Measurements from ENCODE around the gene ETV2. TPM values are rescaled to one million over a fixed set of nuclear protein-coding genes. Genes with fewer than 3 reads are reported as not detected.
"Not testable (repeated sequence)": the region's sequence is repeated elsewhere in the genome, so short reads cannot be mapped to it uniquely, and the experiment has no call there.

The ETV2 gene
- total and polyA plus RNA-seq, 7 experiments from 2014 or later: 0.56 to 0.89 (median 0.70) TPM; not detected in 2

GRCh38 chr19:35645680-35646511, 4.4 kb downstream of the ETV2 start:
- Histone ChIP-seq H3K27me3 (ENCODE audit: control insufficient read depth in 2 of 2, insufficient read depth in 2 of 2, low read length in 2 of 2) (no peaks in the 10 kb centered on the region), H3K4me1 (ENCODE audit: control insufficient read depth in 2 of 2, insufficient read depth in 2 of 2, low read length in 2 of 2) (peaks cover 25 to 42% of the 10 kb centered on the region in 2 donors), H3K27ac (ENCODE audit: low read depth, low read length) (no peak overlapping the region), H3K36me3 (ENCODE audit: control insufficient read depth in 2 of 3, insufficient read depth in 3 of 3, low read length in 3 of 3) (peaks cover 0 to 14% (median 0%) of the 10 kb centered on the region in 3 experiments), H3K9me3 (ENCODE audit: control insufficient read depth in 2 of 3, low read length in 3 of 3) (no peaks in the 10 kb centered on the region), H3K4me3 (ENCODE audit: low read length) (no peak overlapping the region)
- ChIA-PET CTCF (interaction anchor here (1.5 kb wide), 1 partner anchor 48 kb away, joined by 3 read pairs; no protein-coding TSS in a partner anchor), POLR2A (interaction anchor here (0.6 to 2.0 kb wide), 5 partner anchors 14 to 635 kb away, joined by 3 to 7 read pairs (median 5); partner anchors contain the start of genes PSENEN and U2AF1L4)
- Mint-ChIP-seq H3K4me3 (peak overlapping the region in 7 of 10 donors; percentile 51 to 94 (median 81)), H3K36me3 (peaks cover 0 to 2% (median 0%) of the 10 kb centered on the region in 5 donors), H3K27me3 (no peaks in the 10 kb centered on the region), H3K9me3 (peaks cover 0 to 2% (median 0%) of the 10 kb centered on the region in 11 donors), H3K4me1 (peaks cover 13 to 65% (median 49%) of the 10 kb centered on the region in 7 donors), H3K27ac (peak overlapping the region in 8 of 9 donors; percentile 83 to 97 (median 94))
- DNase-seq (no peak), ATAC-seq (no peak)
- intact Hi-C loops (cut with micrococcal nuclease): loop anchor here (2.0 to 10.0 kb wide), 6 partner anchors 56 to 729 kb away; partner anchors contain the start of genes PSENEN (in 1 of the 2), TMEM147 (in 1 of the 2), U2AF1L4 (in 1 of the 2) and USF2 (in 1 of the 2)

- H3K36me3 Mint-ChIP-seq: peaks cover 0 to 12% (median 0%) of the 10 kb centered on the region in 5 donors
- POLR2A ChIA-PET: interaction anchor here (0.7 to 2.2 kb wide), 16 partner anchors 10 to 443 kb away, joined by 3 to 11 read pairs (median 4); partner anchors contain the start of genes HAUS5, IGFLR1, LIN37 and PSENEN
- DNase-seq: peak; percentile 63 to 95 (median 91)
- H3K9me3 ChIP-seq (ENCODE audit: control insufficient read depth in 2 of 3, low read length in 3 of 3): no peaks in the 10 kb centered on the region
- ATAC-seq: peak; percentile 80
- intact Hi-C loops (cut with micrococcal nuclease): loop anchor here (1.0 to 10.0 kb wide), 17 partner anchors 20 to 727 kb away; partner anchors contain the start of genes HAUS5 (in 2 of the 2), LIN37 (in 1 of the 2), PSENEN (in 1 of the 2) and TBCB (in 1 of the 2)
- no peaks in the 10 kb centered on the region for H3K27me3 ChIP-seq (ENCODE audit: control insufficient read depth in 2 of 2, insufficient read depth in 2 of 2, low read length in 2 of 2)
- peak within 1 kb of the TSS; percentile 89 to 98 (median 95) for H3K27ac Mint-ChIP-seq
- H3K4me1 ChIP-seq (ENCODE audit: control insufficient read depth in 2 of 2, insufficient read depth in 2 of 2, low read length in 2 of 2): peaks cover 7 to 25% of the 10 kb centered on the region in 2 donors
- CTCF ChIA-PET: interaction anchor here (0.6 to 1.3 kb wide), 3 partner anchors 14 to 98 kb away, joined by 3 to 5 read pairs (median 4); no protein-coding TSS in a partner anchor
- H3K4me3 Mint-ChIP-seq: peak within 1 kb of the TSS; percentile 88 to 99 (median 97)
- peaks cover 0 to 27% (median 0%) of the 10 kb centered on the region in 3 experiments for H3K36me3 ChIP-seq (ENCODE audit: control insufficient read depth in 2 of 3, insufficient read depth in 3 of 3, low read length in 3 of 3)
- peak within 1 kb of the TSS; percentile 89 for H3K27ac ChIP-seq (ENCODE audit: low read depth, low read length)
- peaks cover 0 to 2% (median 0%) of the 10 kb centered on the region in 11 donors for H3K9me3 Mint-ChIP-seq
- H3K4me3 ChIP-seq (ENCODE audit: low read length): peak within 1 kb of the TSS; percentile 95
- H3K27me3 Mint-ChIP-seq: no peaks in the 10 kb centered on the region
- H3K4me1 Mint-ChIP-seq: peaks cover 17 to 67% (median 42%) of the 10 kb centered on the region in 7 donors
Observed at GRCh38 chr19:35648017-35648961, 6.7 kb downstream of the ETV2 start, which contains the start of gene COX6B1. Gene COX6B1, plus strand, starts transcription at chr19:35648323. Its CDS starts 2,921 bp downstream, at chr19:35651244.

- ChIA-PET POLR2A (interaction anchor here (0.7 kb wide), 2 partner anchors 122 to 140 kb away, joined by 3 to 5 read pairs; no protein-coding TSS in a partner anchor), CTCF (no interaction called here)
- Mint-ChIP-seq H3K36me3 (peaks cover 0 to 24% (median 10%) of the 10 kb centered on the region in 5 donors), H3K9me3 (peaks cover 0 to 2% (median 0%) of the 10 kb centered on the region in 11 donors), H3K4me3 (peak overlapping the region in 8 of 10 donors; percentile 3 to 62 (median 24)), H3K27me3 (no peaks in the 10 kb centered on the region), H3K4me1 (peaks cover 10 to 65% (median 37%) of the 10 kb centered on the region in 7 donors), H3K27ac (peak overlapping the region in 2 of 9 donors; percentile 17 to 38)
- Histone ChIP-seq H3K36me3 (ENCODE audit: control insufficient read depth in 2 of 3, insufficient read depth in 3 of 3, low read length in 3 of 3) (peaks cover 0 to 42% (median 10%) of the 10 kb centered on the region in 3 experiments), H3K4me1 (ENCODE audit: control insufficient read depth in 2 of 2, insufficient read depth in 2 of 2, low read length in 2 of 2) (peaks cover 7 to 15% of the 10 kb centered on the region in 2 donors), H3K27me3 (ENCODE audit: control insufficient read depth in 2 of 2, insufficient read depth in 2 of 2, low read length in 2 of 2) (no peaks in the 10 kb centered on the region), H3K9me3 (ENCODE audit: control insufficient read depth in 2 of 3, low read length in 3 of 3) (no peaks in the 10 kb centered on the region), H3K27ac (ENCODE audit: low read depth, low read length) (no peak overlapping the region), H3K4me3 (ENCODE audit: low read length) (no peak overlapping the region)
- DNase-seq (no peak), ATAC-seq (no peak)
- intact Hi-C loops (cut with micrococcal nuclease): no loop called here
Observed at GRCh38 chr19:35650581-35650980, 9.0 kb downstream of the ETV2 start.

- Mint-ChIP-seq H3K36me3 (peaks cover 5 to 42% (median 24%) of the 10 kb centered on the region in 5 donors), H3K4me1 (peaks cover 16 to 37% (median 20%) of the 10 kb centered on the region in 7 donors)
- H3K4me3 Mint-ChIP-seq; H3K9me3 ChIP-seq (ENCODE audit: control insufficient read depth in 2 of 3, low read length in 3 of 3); CTCF ChIA-PET; intact Hi-C loops (cut with micrococcal nuclease); DNase-seq; H3K4me3 ChIP-seq (ENCODE audit: low read length); H3K4me1 ChIP-seq (ENCODE audit: control insufficient read depth in 2 of 2, insufficient read depth in 2 of 2, low read length in 2 of 2); H3K9me3 Mint-ChIP-seq; H3K27me3 ChIP-seq (ENCODE audit: control insufficient read depth in 2 of 2, insufficient read depth in 2 of 2, low read length in 2 of 2); H3K27ac ChIP-seq (ENCODE audit: low read depth, low read length); ATAC-seq; H3K27ac Mint-ChIP-seq; H3K27me3 Mint-ChIP-seq: not testable (repeated sequence)
- POLR2A ChIA-PET: interaction anchor here (3.1 kb wide), 1 partner anchor 11 kb away, joined by 18 read pairs; no protein-coding TSS in a partner anchor
- H3K36me3 ChIP-seq (ENCODE audit: control insufficient read depth in 2 of 3, insufficient read depth in 3 of 3, low read length in 3 of 3): peaks cover 0 to 67% (median 17%) of the 10 kb centered on the region in 3 experiments
Observed at GRCh38 chr19:35654828-35655227, 13.3 kb downstream of the ETV2 start.

DNA sequence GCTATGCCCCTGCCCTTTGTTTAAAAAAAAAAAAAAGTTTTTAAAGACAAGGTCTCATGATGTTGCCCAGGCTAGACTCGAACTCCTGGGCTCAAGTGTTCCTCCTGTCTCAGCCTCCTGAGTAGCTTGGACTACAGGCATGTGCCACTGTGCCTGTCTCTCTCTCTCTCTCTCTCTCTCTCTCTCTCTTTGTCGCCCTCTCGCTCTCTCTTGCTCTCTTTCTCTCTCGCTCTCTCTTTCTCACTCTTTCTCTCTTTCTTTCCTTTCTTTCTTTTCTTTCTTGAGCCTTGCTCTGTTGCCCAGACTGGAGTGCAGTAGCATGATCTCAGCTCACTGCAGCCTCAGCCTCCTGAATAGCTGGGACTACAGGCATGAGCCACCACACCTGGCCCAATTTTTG, 14.1 kb downstream of the ETV2 start:
- Mint-ChIP-seq H3K4me1 (peaks cover 9 to 32% (median 16%) of the 10 kb centered on the region in 7 donors), H3K36me3 (peaks cover 5 to 44% (median 26%) of the 10 kb centered on the region in 5 donors), H3K9me3 (no peaks in the 10 kb centered on the region)

More for the DNA sequence above, 14.1 kb downstream of the ETV2 start:
- Mint-ChIP-seq H3K4me3 (peak overlapping the region in 1 of 10 donors; percentile 32), H3K27ac (peak overlapping the region in 2 of 9 donors; percentile 28 to 72), H3K27me3 (no peaks in the 10 kb centered on the region)
- ChIA-PET POLR2A (interaction anchor here (0.7 to 3.1 kb wide), 2 partner anchors 12 to 482 kb away, joined by 12 to 18 read pairs; no protein-coding TSS in a partner anchor), CTCF (interaction anchor here (0.6 kb wide), 1 partner anchor 32 kb away, joined by 3 read pairs; no protein-coding TSS in a partner anchor)
- intact Hi-C loops (cut with micrococcal nuclease): no loop called here
- no peak for DNase-seq
- Histone ChIP-seq H3K27ac (ENCODE audit: low read depth, low read length) (no peak overlapping the region), H3K4me3 (ENCODE audit: low read length) (no peak overlapping the region), H3K4me1 (ENCODE audit: control insufficient read depth in 2 of 2, insufficient read depth in 2 of 2, low read length in 2 of 2) (peaks cover 0 to 4% of the 10 kb centered on the region in 2 donors), H3K27me3 (ENCODE audit: control insufficient read depth in 2 of 2, insufficient read depth in 2 of 2, low read length in 2 of 2) (no peaks in the 10 kb centered on the region), H3K9me3 (ENCODE audit: control insufficient read depth in 2 of 3, low read length in 3 of 3) (no peaks in the 10 kb centered on the region), H3K36me3 (ENCODE audit: control insufficient read depth in 2 of 3, insufficient read depth in 3 of 3, low read length in 3 of 3) (peaks cover 0 to 66% (median 17%) of the 10 kb centered on the region in 3 experiments)
- ATAC-seq: no peak
